ENCODE measurements around the gene GPR176. TPM values are rescaled to one million over a fixed set of nuclear protein-coding genes. Genes with fewer than 3 reads are reported as not detected.
A peak's percentile ranks its signal among the peaks of the same experiment; 100 is the strongest.

Gene GPR176
- total RNA-seq, 1 donor from 2014 or later, result 35.4 TPM

DNA sequence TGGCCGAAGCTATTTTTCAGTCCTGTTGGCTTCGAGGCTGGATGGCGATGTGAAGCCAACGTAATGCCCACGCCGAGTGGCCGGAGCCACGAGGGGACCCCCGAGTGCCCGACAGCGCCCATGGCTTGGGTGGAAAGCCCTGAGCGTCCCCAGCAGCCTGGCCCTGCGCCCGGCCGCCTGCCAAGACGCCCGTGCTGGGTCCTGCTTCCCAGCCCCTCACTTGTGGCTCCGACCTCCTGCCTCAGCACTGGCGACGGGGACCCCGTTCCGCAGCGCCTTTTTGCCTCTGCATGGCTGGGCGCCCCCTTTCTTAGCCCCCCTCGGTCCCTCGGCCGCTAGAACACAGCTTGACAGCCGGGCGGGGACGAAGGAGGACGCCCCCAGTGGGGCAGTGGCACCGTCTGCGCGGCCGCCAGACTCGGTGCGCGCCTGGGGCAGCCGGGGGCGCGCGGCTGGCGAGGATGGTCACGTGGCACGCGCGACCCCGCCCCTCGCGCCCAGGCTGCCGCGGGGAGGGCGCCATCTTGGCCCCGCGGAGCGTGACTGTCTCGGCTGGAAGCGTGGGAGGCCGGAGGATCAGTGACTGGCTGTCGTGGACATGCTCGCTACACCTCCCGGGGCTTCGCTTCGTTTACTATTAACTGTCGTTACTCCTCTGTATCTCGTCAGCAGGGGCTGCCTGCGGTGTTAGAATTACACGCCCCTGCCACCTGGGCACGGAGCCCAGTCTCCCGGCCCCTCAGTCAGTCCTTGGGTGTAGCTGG lies 626 bp upstream of the GPR176 start:
- Histone ChIP-seq H3K27me3 (ENCODE audit: insufficient read depth, low read length) (no peaks in the 10 kb centered on the region), H3K36me3 (ENCODE audit: insufficient read depth, low read length) (peaks cover 5% of the 10 kb centered on the region), H3K9ac (ENCODE audit: low read length) (peak overlapping the region; percentile 95), H3K79me2 (ENCODE audit: insufficient read depth, low read length) (peaks cover 44% of the 10 kb centered on the region), H3K4me2 (ENCODE audit: low read length) (peak overlapping the region; percentile 89), H4K20me1 (ENCODE audit: insufficient read depth, low read length) (no peaks in the 10 kb centered on the region), H3K27ac (ENCODE audit: low read depth, low read length) (peak overlapping the region; percentile 96), H2AFZ (ENCODE audit: low read depth, low read length) (peak overlapping the region; percentile 79), H3K9me3 (ENCODE audit: insufficient read depth, low read depth, low read length) (no peaks in the 10 kb centered on the region), H3K4me1 (ENCODE audit: insufficient read depth, low read length) (peaks cover 12% of the 10 kb centered on the region), H3K4me3 (ENCODE audit: insufficient read depth, low read depth, low read length) (peak overlapping the region; percentile 81)
- no peak for FAIRE-seq
- Mint-ChIP-seq H3K4me3 (ENCODE audit: unreplicated experiment) (peak overlapping the region; percentile 86), H3K4me1 (ENCODE audit: low read depth, unreplicated experiment) (peaks cover 17% of the 10 kb centered on the region), H3K27ac (ENCODE audit: unreplicated experiment) (peak overlapping the region; percentile 93), H3K27me3 (ENCODE audit: low read depth, unreplicated experiment) (no peaks in the 10 kb centered on the region), H3K36me3 (ENCODE audit: low read depth, unreplicated experiment) (peaks cover 3% of the 10 kb centered on the region), H3K9me3 (ENCODE audit: unreplicated experiment) (no peaks in the 10 kb centered on the region)
- DNase-seq (ENCODE audit: low read depth), result peak; percentile 69
- no peak for TF ChIP-seq EZH2 (IDR thresholded peaks at IDR 0.05; ENCODE audit: insufficient read depth, low read length)
- TF ChIP-seq CTCF (IDR thresholded peaks at IDR 0.05; ENCODE audit: insufficient read depth, low read depth, low read length), result no peak

GRCh38 chr15:39919411-39919747 lies 687 bp downstream of the GPR176 start:
- Histone ChIP-seq H3K9me3 (ENCODE audit: insufficient read depth, low read depth, low read length) (no peaks in the 10 kb centered on the region), H3K79me2 (ENCODE audit: insufficient read depth, low read length) (peaks cover 57% of the 10 kb centered on the region), H3K4me3 (ENCODE audit: insufficient read depth, low read depth, low read length) (peak overlapping the region; percentile 81), H3K27me3 (ENCODE audit: insufficient read depth, low read length) (no peaks in the 10 kb centered on the region), H3K4me2 (ENCODE audit: low read length) (peak overlapping the region; percentile 89), H3K27ac (ENCODE audit: low read depth, low read length) (peak overlapping the region; percentile 96), H2AFZ (ENCODE audit: low read depth, low read length) (peak overlapping the region; percentile 14), H4K20me1 (ENCODE audit: insufficient read depth, low read length) (no peaks in the 10 kb centered on the region), H3K9ac (ENCODE audit: low read length) (peak overlapping the region; percentile 95), H3K4me1 (ENCODE audit: insufficient read depth, low read length) (peaks cover 6% of the 10 kb centered on the region), H3K36me3 (ENCODE audit: insufficient read depth, low read length) (peaks cover 5% of the 10 kb centered on the region)
- no peaks in the 10 kb centered on the region for H3K9me3 Mint-ChIP-seq (ENCODE audit: unreplicated experiment)
- TF ChIP-seq CTCF (IDR thresholded peaks at IDR 0.05; ENCODE audit: insufficient read depth, low read depth, low read length) (no peak), EZH2 (IDR thresholded peaks at IDR 0.05; ENCODE audit: insufficient read depth, low read length) (no peak)
- FAIRE-seq (no peak), DNase-seq (ENCODE audit: low read depth) (no peak)
- H3K36me3 Mint-ChIP-seq (ENCODE audit: low read depth, unreplicated experiment), result peaks cover 3% of the 10 kb centered on the region
- H3K27ac Mint-ChIP-seq (ENCODE audit: unreplicated experiment), result peak overlapping the region; percentile 93
- H3K4me3 Mint-ChIP-seq (ENCODE audit: unreplicated experiment), result peak overlapping the region; percentile 97
- H3K27me3 Mint-ChIP-seq (ENCODE audit: low read depth, unreplicated experiment), result no peaks in the 10 kb centered on the region
- H3K4me1 Mint-ChIP-seq (ENCODE audit: low read depth, unreplicated experiment), result peaks cover 13% of the 10 kb centered on the region

Measured in astrocyte (in vitro differentiated cells and primary cell).